HG03521 (cell line): ENCODE results near the gene FNDC3B.
"Not testable (repeated sequence)": the region's sequence is repeated elsewhere in the genome, so short reads cannot be mapped to it uniquely, and the experiment has no call there.

ENCODE experiments used
- ATAC-seq: cut with Tn5 transposase; IDR thresholded peaks from one replicate; pipeline ENCODE4 v1.9.1; 2021; ENCODE audit warnings: mild to moderate bottlenecking, moderate library complexity; ENCODE audit not compliant: unreplicated experiment

Gene FNDC3B

DNA sequence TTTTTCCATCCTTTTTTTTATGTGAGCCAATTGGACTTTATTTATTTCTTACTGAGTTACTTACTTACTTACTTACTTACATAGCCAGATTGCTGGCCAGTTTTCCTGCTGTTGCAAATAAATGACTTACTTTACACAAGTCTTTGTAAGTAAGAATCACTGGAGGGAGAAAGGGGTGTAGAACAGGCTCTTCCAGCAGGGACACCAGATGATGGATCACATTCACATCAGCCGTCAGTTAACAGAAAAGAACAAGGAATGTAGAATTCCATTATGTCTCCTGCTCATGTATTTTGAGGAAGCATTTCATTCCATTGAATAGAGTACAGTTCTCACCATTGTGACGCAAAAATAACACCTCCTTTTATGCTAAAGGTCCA lies 188.6 kb downstream of the FNDC3B start:
- ATAC-seq = no peak

DNA sequence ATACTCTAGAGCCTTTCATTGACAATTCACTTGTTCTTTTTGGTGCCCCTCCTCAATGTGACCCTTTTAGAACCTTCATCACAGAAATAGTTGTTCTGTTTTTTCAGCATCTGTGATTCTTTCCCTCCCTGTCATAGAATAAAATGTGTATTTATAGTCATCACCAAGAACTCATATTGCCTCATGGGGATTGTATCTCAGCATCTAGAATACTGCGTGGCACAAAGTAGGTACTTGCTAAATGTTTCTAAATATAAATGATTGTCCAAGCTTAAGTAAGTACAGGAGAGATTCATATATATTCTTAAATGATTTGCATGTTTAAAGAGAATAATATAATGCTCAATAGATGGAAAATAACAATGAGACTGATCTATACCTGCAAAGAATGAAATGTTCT lies 190.1 kb downstream of the FNDC3B start:
- no peak for ATAC-seq

DNA sequence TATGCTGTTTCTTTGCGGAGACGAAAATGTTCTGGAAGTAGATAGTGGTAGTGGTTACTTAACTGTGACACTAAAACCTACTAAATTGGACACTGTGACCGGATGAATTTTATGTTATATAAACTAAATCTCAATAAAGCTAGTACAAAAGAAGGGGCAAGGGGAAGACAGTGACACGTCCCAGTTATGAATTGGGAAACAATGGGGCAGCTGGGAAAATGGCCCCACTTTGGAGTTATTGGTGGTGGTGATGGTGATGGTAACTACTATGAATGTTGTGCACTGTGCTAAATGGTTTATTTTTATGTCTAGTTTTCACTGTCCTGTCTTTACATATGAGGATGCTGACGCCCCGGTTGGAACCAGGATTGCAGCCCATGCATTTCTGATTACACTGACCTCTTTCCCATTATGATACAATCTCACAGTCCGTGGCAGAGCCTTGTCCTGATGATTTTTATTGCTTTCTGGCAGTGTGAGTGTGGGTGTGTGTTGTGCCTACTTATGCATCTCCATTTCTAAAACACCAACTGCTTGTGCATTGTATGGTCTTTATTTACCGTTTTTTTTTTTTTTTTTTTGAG lies 192.0 kb downstream of the FNDC3B start:
- no peak for ATAC-seq

- no peak for ATAC-seq
Measured at GRCh38 chr3:172232579-172233212, 193.3 kb downstream of the FNDC3B start.

- no peak for ATAC-seq
Measured at GRCh38 chr3:172233474-172234277, 194.3 kb downstream of the FNDC3B start.

- no peak for ATAC-seq
Measured at GRCh38 chr3:172235698-172236097, 196.3 kb downstream of the FNDC3B start.

- ATAC-seq = no peak
Measured at GRCh38 chr3:172236771-172237742, 197.7 kb downstream of the FNDC3B start.

DNA sequence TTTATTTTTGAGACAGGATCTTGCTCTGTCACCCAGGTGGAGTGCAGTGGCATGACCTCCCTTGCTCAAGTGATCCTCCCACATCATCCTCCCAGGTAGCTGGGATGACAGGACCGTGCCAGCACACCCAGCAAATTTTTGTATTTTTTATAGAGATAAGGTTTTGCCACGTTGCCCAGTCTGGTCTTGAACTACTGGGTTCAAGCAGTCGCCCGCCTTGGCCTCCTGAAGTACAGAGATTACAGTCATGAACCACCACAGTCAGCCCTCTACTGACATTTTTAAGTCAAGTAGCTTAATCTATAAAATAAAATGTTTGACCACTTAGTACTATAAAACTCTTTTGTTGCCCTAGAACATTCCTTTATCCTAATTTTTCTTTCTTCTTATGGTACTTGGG lies 198.8 kb downstream of the FNDC3B start:
- no peak for ATAC-seq

- no peak for ATAC-seq
Measured at GRCh38 chr3:172239218-172239790, 199.9 kb downstream of the FNDC3B start.

GRCh38 chr3:172241405-172241804 lies 202.0 kb downstream of the FNDC3B start:
- ATAC-seq = no peak

DNA sequence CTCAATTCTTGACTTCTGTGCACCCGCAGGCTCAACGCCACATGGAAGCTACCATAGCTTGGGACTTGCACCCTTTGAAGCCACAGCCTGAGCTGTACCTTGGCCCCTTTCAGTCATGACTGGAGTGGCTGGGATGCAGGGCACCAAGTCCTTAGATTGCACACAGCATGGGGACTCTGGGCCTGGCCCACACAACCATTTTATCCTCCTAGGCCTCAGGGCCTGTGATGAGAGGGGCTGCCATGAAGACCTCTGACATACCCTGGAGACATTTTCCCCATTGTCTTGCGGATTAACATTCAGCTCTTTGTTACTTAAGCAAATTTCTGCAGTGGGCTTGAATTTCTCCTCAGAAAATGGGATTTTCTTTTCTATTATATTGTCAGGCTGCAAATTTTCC lies 203.1 kb downstream of the FNDC3B start:
- not testable (repeated sequence) for ATAC-seq

GRCh38 chr3:172243376-172243775 lies 204.0 kb downstream of the FNDC3B start:
- ATAC-seq = not testable (repeated sequence)

DNA sequence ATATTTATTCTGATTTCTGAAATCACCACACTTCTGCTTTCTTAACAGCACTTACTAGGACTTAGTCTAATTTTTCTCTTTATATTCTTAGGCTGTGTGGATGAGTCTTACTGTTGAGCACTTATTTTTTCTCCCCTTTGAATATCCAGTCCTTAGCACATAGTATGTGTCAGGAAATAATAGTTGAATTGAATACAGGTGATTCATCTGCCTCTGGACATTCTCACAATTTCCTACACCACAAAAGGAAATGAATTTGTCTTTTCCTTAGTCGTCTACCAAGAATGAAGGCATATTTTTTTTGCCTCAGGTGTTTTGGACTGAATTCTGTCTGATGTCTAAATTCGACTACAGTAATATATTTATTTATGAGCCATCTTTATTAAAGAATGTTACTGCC lies 204.6 kb downstream of the FNDC3B start:
- ATAC-seq = no peak

DNA sequence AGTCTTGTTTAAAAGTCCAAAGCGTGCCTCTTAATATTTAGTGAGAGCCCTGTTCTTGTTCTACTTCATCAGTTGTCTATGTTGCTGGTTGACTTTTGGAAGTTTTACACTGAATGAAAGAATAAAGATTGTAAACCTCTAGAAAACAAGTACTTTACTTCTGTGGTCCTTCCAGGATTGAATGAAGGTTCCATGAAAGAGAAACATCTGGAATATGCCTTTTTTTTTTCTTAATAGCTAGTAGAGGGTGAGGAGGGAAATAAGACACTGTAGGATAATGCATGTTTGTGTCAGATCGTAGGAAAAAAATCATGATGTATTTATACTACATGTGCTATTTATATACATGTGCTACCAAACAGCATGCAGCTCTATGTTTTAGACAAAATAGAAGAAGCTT lies 205.9 kb downstream of the FNDC3B start:
- no peak for ATAC-seq

- no peak for ATAC-seq
Measured at GRCh38 chr3:172246107-172246844, 206.9 kb downstream of the FNDC3B start.

DNA sequence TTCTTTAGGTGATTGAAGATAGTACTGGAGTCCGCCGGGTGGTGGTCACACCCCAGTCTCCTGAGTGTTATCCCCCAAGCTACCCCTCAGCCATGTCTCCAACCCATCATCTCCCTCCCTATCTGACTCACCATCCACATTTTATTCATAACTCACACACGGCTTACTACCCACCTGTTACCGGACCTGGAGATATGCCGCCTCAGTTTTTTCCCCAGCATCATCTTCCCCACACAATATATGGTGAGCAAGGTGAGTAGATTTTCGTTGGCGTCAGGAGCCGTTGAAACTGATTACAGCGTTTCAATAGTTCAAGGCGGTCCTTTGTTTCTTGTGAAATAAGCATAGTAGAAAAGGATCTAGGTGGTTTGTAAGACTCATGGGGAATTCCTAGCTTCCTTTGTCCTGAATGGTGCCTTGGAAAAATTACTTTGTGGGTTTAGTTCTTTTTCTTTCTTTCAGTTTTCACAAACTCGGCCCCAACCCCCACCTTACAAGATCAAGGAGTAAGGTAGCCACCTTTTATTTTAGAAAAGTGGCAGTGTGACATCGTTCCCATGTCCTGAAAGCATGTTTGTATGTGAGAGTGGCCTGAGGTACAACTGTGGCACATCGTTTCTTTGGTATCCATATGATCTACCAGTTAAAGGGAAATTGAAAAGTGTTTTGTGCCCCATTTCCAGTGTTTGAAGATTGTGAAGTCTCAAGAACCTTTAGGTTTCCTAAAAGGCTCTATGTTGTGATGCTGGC lies 208.3 kb downstream of the FNDC3B start:
- ATAC-seq = no peak

- no peak for ATAC-seq
Measured at GRCh38 chr3:172249039-172249438, 209.7 kb downstream of the FNDC3B start.

DNA sequence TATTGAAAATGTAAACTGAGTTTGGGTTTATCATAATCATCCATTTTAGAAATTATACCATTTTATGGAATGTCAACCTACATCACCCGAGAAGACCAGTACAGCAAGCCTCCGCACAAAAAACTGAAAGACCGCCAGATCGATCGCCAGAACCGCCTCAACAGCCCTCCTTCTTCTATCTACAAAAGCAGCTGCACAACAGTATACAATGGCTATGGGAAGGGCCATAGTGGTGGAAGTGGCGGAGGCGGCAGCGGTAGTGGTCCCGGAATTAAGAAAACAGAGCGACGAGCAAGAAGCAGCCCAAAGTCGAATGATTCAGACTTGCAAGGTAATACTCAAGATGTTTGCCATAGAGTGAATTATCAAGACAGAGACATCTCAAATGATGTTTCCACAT lies 211.8 kb downstream of the FNDC3B start:
- ATAC-seq = no peak

DNA sequence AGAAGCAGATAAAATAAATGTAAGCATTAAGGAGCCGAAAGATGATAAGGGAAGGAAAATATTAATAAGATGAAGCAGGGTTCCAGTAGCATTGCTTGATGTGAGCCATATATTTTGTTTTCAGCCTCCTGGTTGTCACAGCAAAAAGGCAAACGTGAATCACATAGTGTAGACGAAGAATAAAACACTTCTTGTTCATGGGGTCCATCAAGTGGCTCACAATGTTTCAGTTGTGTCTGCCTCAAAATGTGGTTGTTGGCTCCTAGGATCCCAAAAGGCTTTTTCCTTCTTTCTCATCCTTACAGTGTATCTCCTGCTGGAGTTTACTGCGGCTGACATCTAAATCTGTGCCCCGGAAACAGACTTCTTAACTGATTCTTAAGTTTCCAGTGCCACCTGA lies 213.8 kb downstream of the FNDC3B start:
- no peak for ATAC-seq
